Activated B cell treated with CpG ODN at 0.5 μM for 24 hours (primary cell): ENCODE measurements around the gene YRDC. TPM values are rescaled to one million over a fixed set of nuclear protein-coding genes. Genes with fewer than 3 reads are reported as not detected.

Source experiments
- ATAC-seq: fragments of 200-7000 bp; cut with Tn5 transposase; one replicate; pipeline ENCODE4 v1.10.0; 2021; ENCODE audit warnings: low read depth, mild to moderate bottlenecking, moderate library complexity
- CTCF ChIA-PET: fragments of 350-600 bp; sonication (Branson Sonifier 250); formaldehyde crosslinking; loops from one replicate; lab custom pipeline; 2021; ENCODE audit warnings: antibody characterized with exemption; lab: Charles Lee
- POLR2A ChIA-PET: fragments of 350-600 bp; sonication (Branson Sonifier 250); formaldehyde crosslinking; loops from one replicate; lab custom pipeline; 2021; ENCODE audit warnings: antibody characterized with exemption; lab: Charles Lee
- DNase-seq: peaks from one replicate; pipeline ENCODE4 v3.0.0; 2022
- H3K27ac Mint-ChIP-seq: one replicate; pipeline ENCODE4 v1.8.0; 2020; ENCODE audit warnings: mixed read lengths
- H3K27me3 Mint-ChIP-seq: one replicate; pipeline ENCODE4 v1.8.0; 2021; ENCODE audit warnings: mixed read lengths
- H3K36me3 Mint-ChIP-seq: one replicate; pipeline ENCODE4 v1.8.0; 2021; ENCODE audit warnings: low read depth, mixed read lengths
- H3K4me1 Mint-ChIP-seq: one replicate; pipeline ENCODE4 v1.8.0; 2021; ENCODE audit warnings: mixed read lengths
- H3K4me3 Mint-ChIP-seq: one replicate; pipeline ENCODE4 v1.8.0; 2020; ENCODE audit warnings: mild to moderate bottlenecking, mixed read lengths
- H3K9me3 Mint-ChIP-seq: one replicate; pipeline ENCODE4 v1.8.0; 2020; ENCODE audit warnings: mixed read lengths
- intact Hi-C: fragments of 100-400 bp; cut with micrococcal nuclease; formaldehyde crosslinking; loops from one replicate; pipeline ENCODE4 v1.15.1; 2024
- total RNA-seq: library from RNA; stranded (reverse); gene quantifications from 2 replicates; pipeline ENCODE4 v1.2.3, GENCODE V29; 2022
- TF ChIP-seq, protein P1 (sequence below): fragments of 200-600 bp; IDR thresholded peaks from one replicate; pipeline ENCODE4 v1.8.0; 2022; ENCODE audit warnings: antibody characterized with exemption, mild to moderate bottlenecking

The YRDC gene
- total RNA-seq, 1 donor from 2014 or later: 24.2 TPM

DNA sequence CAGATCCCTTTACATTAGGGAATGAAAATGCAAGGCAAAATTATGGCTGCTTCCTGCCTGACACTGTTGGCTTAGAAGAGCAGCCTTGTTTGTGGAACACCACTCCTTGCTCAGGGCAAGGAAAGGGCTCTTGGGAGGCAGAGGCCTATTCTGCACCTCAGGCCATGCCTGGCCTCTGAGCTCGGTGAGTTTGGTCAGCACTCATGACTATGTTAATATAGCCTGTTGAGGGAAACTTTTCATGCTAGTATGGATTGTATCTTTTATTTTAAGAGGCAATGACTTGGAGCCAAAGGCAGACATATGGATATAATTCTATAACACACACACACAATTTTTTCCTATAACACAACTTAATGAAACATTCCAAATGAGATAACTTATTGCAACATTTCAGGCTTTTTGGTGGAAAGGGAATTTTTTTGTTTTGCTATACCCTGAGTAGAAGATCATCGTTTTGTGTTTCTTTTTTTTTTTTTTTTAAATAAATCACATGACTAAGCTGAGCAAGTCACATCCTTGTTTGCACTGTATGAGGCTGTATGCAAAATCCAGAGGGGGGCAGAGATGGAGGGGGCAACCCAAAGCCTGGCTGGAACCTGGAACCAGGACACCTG, 5.6 kb upstream of the YRDC start:
- Mint-ChIP-seq H3K27me3 (no peaks in the 10 kb centered on the region), H3K27ac (no peak overlapping the region), H3K4me1 (peaks cover 21% of the 10 kb centered on the region), H3K36me3 (peaks cover 44% of the 10 kb centered on the region), H3K9me3 (no peaks in the 10 kb centered on the region), H3K4me3 (no peak overlapping the region)
- TF ChIP-seq, protein P1, sequence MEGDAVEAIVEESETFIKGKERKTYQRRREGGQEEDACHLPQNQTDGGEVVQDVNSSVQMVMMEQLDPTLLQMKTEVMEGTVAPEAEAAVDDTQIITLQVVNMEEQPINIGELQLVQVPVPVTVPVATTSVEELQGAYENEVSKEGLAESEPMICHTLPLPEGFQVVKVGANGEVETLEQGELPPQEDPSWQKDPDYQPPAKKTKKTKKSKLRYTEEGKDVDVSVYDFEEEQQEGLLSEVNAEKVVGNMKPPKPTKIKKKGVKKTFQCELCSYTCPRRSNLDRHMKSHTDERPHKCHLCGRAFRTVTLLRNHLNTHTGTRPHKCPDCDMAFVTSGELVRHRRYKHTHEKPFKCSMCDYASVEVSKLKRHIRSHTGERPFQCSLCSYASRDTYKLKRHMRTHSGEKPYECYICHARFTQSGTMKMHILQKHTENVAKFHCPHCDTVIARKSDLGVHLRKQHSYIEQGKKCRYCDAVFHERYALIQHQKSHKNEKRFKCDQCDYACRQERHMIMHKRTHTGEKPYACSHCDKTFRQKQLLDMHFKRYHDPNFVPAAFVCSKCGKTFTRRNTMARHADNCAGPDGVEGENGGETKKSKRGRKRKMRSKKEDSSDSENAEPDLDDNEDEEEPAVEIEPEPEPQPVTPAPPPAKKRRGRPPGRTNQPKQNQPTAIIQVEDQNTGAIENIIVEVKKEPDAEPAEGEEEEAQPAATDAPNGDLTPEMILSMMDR: no peak
- POLR2A ChIA-PET: no interaction called here
- intact Hi-C loops: no loop called here
- CTCF ChIA-PET: no interaction called here
- DNase-seq: no peak
- no peak for ATAC-seq

DNA sequence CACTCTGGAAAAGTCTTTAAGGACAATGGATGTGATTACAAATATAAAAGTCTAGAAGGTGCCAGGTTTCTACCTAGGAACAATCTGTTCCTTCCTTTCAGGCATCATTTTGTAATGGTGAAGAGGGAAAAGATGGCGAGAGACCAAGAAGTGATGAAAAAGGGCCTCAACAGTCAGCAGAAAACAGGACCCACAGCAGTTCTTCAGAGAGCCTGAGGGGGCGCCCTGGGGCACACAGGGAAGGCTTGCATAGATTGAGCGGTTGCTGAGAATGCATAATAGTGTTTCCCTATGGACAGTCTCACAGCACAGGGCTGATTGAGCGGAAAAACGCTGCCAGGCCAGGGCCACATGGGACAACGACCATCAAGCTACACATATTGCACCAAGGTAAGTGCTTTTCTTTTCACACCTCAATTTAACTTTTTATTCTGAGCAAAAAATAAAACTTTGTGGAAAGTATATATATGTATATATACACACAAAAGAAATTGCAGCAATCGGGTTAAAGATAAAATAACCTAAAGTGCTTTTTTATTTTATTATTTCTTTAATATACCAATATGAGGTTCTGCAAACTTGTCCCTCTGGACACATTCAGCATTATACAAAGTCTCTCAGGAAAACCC, 3.1 kb upstream of the YRDC start:
- Mint-ChIP-seq H3K27ac (no peak overlapping the region), H3K27me3 (no peaks in the 10 kb centered on the region), H3K9me3 (no peaks in the 10 kb centered on the region), H3K4me1 (peaks cover 34% of the 10 kb centered on the region), H3K4me3 (no peak overlapping the region), H3K36me3 (peaks cover 39% of the 10 kb centered on the region)
- peak; percentile 46 for DNase-seq
- CTCF ChIA-PET: no interaction called here
- TF ChIP-seq, protein P1: no peak
- POLR2A ChIA-PET: interaction anchor here (1.2 kb wide), 1 partner anchor 48 kb away, joined by 4 read pairs; the partner anchor contains the start of gene MTF1
- intact Hi-C loops: loop anchor here (1.0 kb wide), 1 partner anchor 49 kb away; no protein-coding TSS in a partner anchor
- ATAC-seq: peak; percentile 41

DNA sequence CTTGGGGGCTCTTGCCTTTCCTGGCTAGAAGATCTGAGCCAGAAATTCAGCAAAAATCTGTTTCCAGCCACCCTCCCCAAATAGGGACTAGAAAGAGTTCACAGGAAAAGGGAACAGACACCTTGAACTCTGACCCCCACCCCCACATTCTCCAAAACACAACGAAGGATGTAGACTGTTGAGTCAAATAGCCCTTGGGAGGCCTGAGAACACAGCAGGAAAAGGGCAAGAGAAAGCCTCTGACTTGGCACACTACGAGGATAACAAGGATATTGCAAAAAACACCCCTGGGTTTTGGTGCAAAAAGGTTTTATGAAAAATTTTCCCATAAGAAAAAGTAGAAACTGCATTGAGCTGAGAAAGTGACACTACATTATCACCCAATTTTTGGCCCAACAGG, 1.9 kb upstream of the YRDC start:
- H3K36me3 Mint-ChIP-seq: peaks cover 40% of the 10 kb centered on the region

DNA sequence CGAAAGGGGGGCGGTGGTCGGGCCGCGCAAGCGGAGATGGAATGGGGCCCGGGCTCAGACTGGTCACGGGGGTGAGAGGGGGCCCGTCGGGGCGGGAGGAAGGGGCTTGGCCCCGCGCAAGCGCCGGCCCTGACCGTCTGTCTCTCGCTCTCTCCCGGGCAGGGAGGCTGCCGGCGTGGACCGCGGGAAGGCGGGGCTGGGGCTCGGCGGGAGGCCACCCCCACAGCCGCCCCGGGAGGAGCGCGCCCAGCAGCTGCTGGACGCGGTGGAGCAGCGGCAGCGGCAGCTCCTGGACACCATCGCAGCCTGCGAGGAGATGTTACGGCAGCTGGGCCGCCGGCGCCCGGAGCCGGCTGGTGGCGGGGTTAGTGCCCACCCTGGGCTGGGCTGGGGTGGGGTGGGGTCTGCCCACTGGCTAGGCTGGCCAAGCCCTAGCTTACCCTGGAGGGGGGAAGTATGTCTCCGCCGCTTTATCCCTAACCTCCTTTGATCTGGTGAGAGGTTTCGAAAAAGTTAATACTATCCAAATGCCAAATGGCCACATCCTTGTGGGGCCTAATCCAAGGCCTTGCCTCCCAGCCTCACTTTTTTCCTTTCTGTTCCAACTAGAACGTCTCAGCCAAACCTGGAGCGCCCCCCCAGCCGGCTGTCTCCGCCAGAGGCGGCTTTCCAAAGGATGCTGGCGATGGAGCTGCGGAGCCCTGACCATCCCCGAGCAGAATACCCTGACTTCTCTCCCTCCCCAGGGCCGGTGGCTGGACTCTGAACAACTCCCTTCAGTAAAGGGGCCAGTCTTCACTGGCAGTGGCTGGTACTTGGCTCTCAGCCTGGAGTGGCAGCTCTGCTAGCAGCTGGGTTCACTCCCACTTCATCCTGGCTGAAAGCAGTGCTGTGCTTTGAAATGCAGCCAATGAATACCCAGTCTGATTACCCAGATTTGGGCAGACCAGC, 636 bp upstream of the YRDC start:
- intact Hi-C loops: loop anchor here (1.0 to 10.0 kb wide), 6 partner anchors 14 to 334 kb away; partner anchors contain the start of genes CDCA8, GNL2, MTF1 and SF3A3
- POLR2A ChIA-PET: interaction anchor here (0.6 to 2.9 kb wide), 21 partner anchors 9 to 1583 kb away, joined by 3 to 43 read pairs (median 5); partner anchors contain the start of genes INPP5B, MTF1, RRAGC and ZC3H12A
- Mint-ChIP-seq H3K4me1 (peaks cover 45% of the 10 kb centered on the region), H3K4me3 (peak overlapping the region; percentile 95), H3K27me3 (no peaks in the 10 kb centered on the region), H3K9me3 (no peaks in the 10 kb centered on the region), H3K36me3 (peaks cover 41% of the 10 kb centered on the region), H3K27ac (peak overlapping the region; percentile 92)
- peak; percentile 40 for ATAC-seq
- TF ChIP-seq, protein P1: no peak
- DNase-seq: no peak
- CTCF ChIA-PET: interaction anchor here (2.0 kb wide), 1 partner anchor 51 kb away, joined by 10 read pairs; the partner anchor contains the start of gene MTF1

More for the DNA sequence above, 1.9 kb upstream of the YRDC start:
- TF ChIP-seq, protein P1: no peak
- ChIA-PET POLR2A (interaction anchor here (1.0 kb wide), 1 partner anchor 50 kb away, joined by 4 read pairs; the partner anchor contains the start of gene MTF1), CTCF (no interaction called here)
- no peak for DNase-seq
- ATAC-seq: no peak
- Mint-ChIP-seq H3K9me3 (no peaks in the 10 kb centered on the region), H3K4me3 (no peak overlapping the region), H3K27ac (no peak overlapping the region), H3K27me3 (no peaks in the 10 kb centered on the region), H3K4me1 (peaks cover 45% of the 10 kb centered on the region)
- intact Hi-C loops: loop anchor here (5.0 to 10.0 kb wide), 2 partner anchors 213 to 335 kb away; partner anchors contain the start of genes GNL2 and ZC3H12A
